Spleen (tissue), 11 donors: ENCODE results near the gene CROCC2. TPM values are rescaled to one million over a fixed set of nuclear protein-coding genes. Genes with fewer than 3 reads are reported as not detected.

ENCODE experiments used
- DNase-seq: peaks from one replicate; pipeline ENCODE4 v3.0.0-alpha.2; 2020
- H3K27ac ChIP-seq, 8 donors: fragments of 200-600 bp; sonication (generic) in 7 of 8; 1 replicate in 4 of 8; 2 replicates in 4 of 8; pipeline versions ENCODE4 v1.5.0 to v1.8.0; 2016 to 2021; ENCODE audit warnings: inconsistent platforms in 4 of 8, mild to moderate bottlenecking in 4 of 8, moderate library complexity in 1 of 8
- H3K27me3 ChIP-seq, 7 donors: fragments of 200-600 bp; sonication (generic) in 6 of 7; replicated peaks in 1 of 7; 1 replicate in 4 of 7; 2 replicates in 3 of 7; pipeline versions ENCODE4 v1.5.0 to v1.8.0; 2016 to 2021; ENCODE audit warnings: inconsistent platforms in 3 of 7, mild to moderate bottlenecking in 1 of 7
- H3K36me3 ChIP-seq, 6 donors: fragments of 200-600 bp; sonication (generic) in 5 of 6; 1 replicate in 4 of 6; 2 replicates in 2 of 6; pipeline versions ENCODE4 v1.5.0 to v1.8.0; 2016 to 2021; ENCODE audit warnings: inconsistent platforms in 2 of 6
- H3K4me1 ChIP-seq, 6 donors: fragments of 200-600 bp; sonication (generic) in 5 of 6; 1 replicate in 3 of 6; 2 replicates in 3 of 6; pipeline versions ENCODE4 v1.5.0 to v1.8.0; 2016 to 2021; ENCODE audit warnings: inconsistent platforms in 3 of 6
- H3K4me3 ChIP-seq, 8 donors: fragments of 200-600 bp; sonication (generic) in 7 of 8; 1 replicate in 4 of 8; 2 replicates in 4 of 8; pipeline versions ENCODE4 v1.5.0 to v1.8.0; 2016 to 2021; ENCODE audit warnings: inconsistent platforms in 4 of 8, mild to moderate bottlenecking in 4 of 8, moderate library complexity in 2 of 8
- H3K9me3 ChIP-seq, 8 donors: fragments of 200-600 bp; sonication (generic) in 7 of 8; 1 replicate in 4 of 8; 2 replicates in 4 of 8; pipeline versions ENCODE4 v1.5.0 to v1.8.0; 2016 to 2021; ENCODE audit warnings: inconsistent platforms in 4 of 8
- CTCF ChIP-seq, 11 experiments: fragments of 200-600 bp in 7 of 11; fragments of 450-650 bp in 4 of 11; sonication (generic) in 4 of 11; IDR thresholded peaks in 8 of 11; conservative IDR thresholded peaks in 3 of 11; 1 replicate in 7 of 11; 2 replicates in 4 of 11; pipeline versions ENCODE4 v1.4.0 to v1.8.0; 2016 to 2021; ENCODE audit warnings: antibody characterized with exemption in 11 of 11, inconsistent platforms in 4 of 11, mild to moderate bottlenecking in 1 of 11
- POLR2A ChIP-seq, 3 donors: fragments of 450-650 bp; IDR thresholded peaks; one replicate each; pipeline ENCODE4 v1.5.1; 2017; ENCODE audit warnings: antibody characterized with exemption in 3 of 3, mild to moderate bottlenecking in 1 of 3
- POLR2AphosphoS5 ChIP-seq, 3 donors: sonication (generic); formaldehyde crosslinking; IDR thresholded peaks; one replicate each; pipeline ENCODE4 v1.5.1; 2017; ENCODE audit warnings: antibody characterized with exemption in 3 of 3
- WGBS, 5 donors: extraction: QIAGEN DNeasy Blood & Tissue Kit in 3 of 5; methylation state at CpG; one replicate each; pipeline versions ENCODE4 v1.1.5 to v1.1.7; 2013 to 2018; 5-methylcytosine and 5-hydroxymethylcytosine counted together
- intact Hi-C: fragments of 100-400 bp; cut with DNase I; formaldehyde crosslinking; loops from one replicate; pipeline ENCODE4 v1.15.0; 2023; ENCODE audit warnings: low total_unique reads
- polyA plus RNA-seq, 3 donors: library from polyadenylated mRNA; stranded (reverse); fragments of 200-250 nt; gene quantifications; one replicate each; pipeline ENCODE4 v1.2.1, GENCODE V29; 2013
- total RNA-seq, 7 donors: library from RNA; depleted of rRNA in 3 of 7; stranded (reverse); fragments of >200 nt in 3 of 7; fragmentation: NEBNext Ultra II Directional in 4 of 7; extraction: Animal tissue kit (Norgen Biotek cat#: 25700) in 4 of 7; gene quantifications; one replicate each; pipeline versions ENCODE4 v1.1.0 to v1.2.1, GENCODE V29; 2016 to 2021
- donor health status: healthy with polysubstance abuse.
- donor health status: DM: no; HTN: no; CAD: no; lungs with moderate emphysema.
- donor health status: DM: no; HTN: no; CAD: no.
- donor health status: Bipolar disorder and iron deficiency.
- donor health status: healthy.
- donor health status: DM: no; HTN: no; CAD: no.
- donor health status: DM: yes; HTN: yes; CAD: no.

Gene CROCC2
- total and polyA plus RNA-seq, 10 donors = 0.04 to 3.6 (median 0.75) TPM

GRCh38 chr2:241002275-241003046 is 96.3 kb downstream of the CROCC2 start:
- no peak overlapping the region for H3K27ac ChIP-seq
- TF ChIP-seq CTCF (IDR thresholded peaks at IDR 0.05 in 8 of 11, conservative IDR thresholded peaks at IDR 0.05 in 3 of 11) (no peak), POLR2AphosphoS5 (IDR thresholded peaks at IDR 0.05) (no peak), POLR2A (IDR thresholded peaks at IDR 0.05) (no peak)
- WGBS, 5 donors = 77 to 89% (median 85%) methylated on average over 11 of the region's 11 CpGs
- H3K4me3 ChIP-seq = no peak overlapping the region
- H3K9me3 ChIP-seq = peaks cover 10 to 38% (median 34%) of the 10 kb centered on the region in 8 donors
- H3K36me3 ChIP-seq = peaks cover 0 to 17% (median 8%) of the 10 kb centered on the region in 6 donors
- DNase-seq = peak; percentile 24
- peaks cover 0 to 43% (median 20%) of the 10 kb centered on the region in 6 donors for H3K4me1 ChIP-seq
- H3K27me3 ChIP-seq = peaks cover 0 to 42% (median 13%) of the 10 kb centered on the region in 7 donors
- intact Hi-C loops = no loop called here

GRCh38 chr2:241003047-241003360 is 96.9 kb downstream of the CROCC2 start:
- Histone ChIP-seq H3K27ac (no peak overlapping the region), H3K9me3 (peaks cover 10 to 38% (median 34%) of the 10 kb centered on the region in 8 donors), H3K27me3 (peaks cover 0 to 42% (median 9%) of the 10 kb centered on the region in 7 donors), H3K4me1 (peaks cover 0 to 39% (median 16%) of the 10 kb centered on the region in 6 donors), H3K4me3 (no peak overlapping the region), H3K36me3 (peaks cover 0 to 17% (median 8%) of the 10 kb centered on the region in 6 donors)
- no peak for DNase-seq
- 95 to 100% (median 98%) methylated on average over 7 of the region's 7 CpGs for WGBS, 5 donors
- TF ChIP-seq POLR2A (IDR thresholded peaks at IDR 0.05) = no peak
- no peak for TF ChIP-seq CTCF (IDR thresholded peaks at IDR 0.05 in 8 of 11, conservative IDR thresholded peaks at IDR 0.05 in 3 of 11)
- TF ChIP-seq POLR2AphosphoS5 (IDR thresholded peaks at IDR 0.05) = no peak
- intact Hi-C loops = no loop called here

- Histone ChIP-seq H3K4me1 (peaks cover 0 to 39% (median 14%) of the 10 kb centered on the region in 6 donors), H3K27ac (no peak overlapping the region), H3K36me3 (peaks cover 0 to 17% (median 8%) of the 10 kb centered on the region in 6 donors), H3K4me3 (no peak overlapping the region), H3K9me3 (peaks cover 10 to 38% (median 34%) of the 10 kb centered on the region in 8 donors), H3K27me3 (peaks cover 0 to 42% (median 5%) of the 10 kb centered on the region in 7 donors)
- 80 to 98% (median 97%) methylated on average over 1 to 2 of the region's 2 CpGs; no CpG with 5 or more reads in 1 of the 5 donors for WGBS, 5 donors
- intact Hi-C loops = no loop called here
- TF ChIP-seq CTCF (IDR thresholded peaks at IDR 0.05 in 8 of 11, conservative IDR thresholded peaks at IDR 0.05 in 3 of 11) (no peak), POLR2A (IDR thresholded peaks at IDR 0.05) (no peak), POLR2AphosphoS5 (IDR thresholded peaks at IDR 0.05) (no peak)
- DNase-seq = peak; percentile 38
Observed at GRCh38 chr2:241003369-241003768, 97.2 kb downstream of the CROCC2 start.

GRCh38 chr2:241003830-241004564 is 97.9 kb downstream of the CROCC2 start:
- peaks cover under 1 to 45% (median 19%) of the 10 kb centered on the region in 6 donors for H3K4me1 ChIP-seq

More at GRCh38 chr2:241003830-241004564, 97.9 kb downstream of the CROCC2 start:
- TF ChIP-seq CTCF (IDR thresholded peaks at IDR 0.05 in 8 of 11, conservative IDR thresholded peaks at IDR 0.05 in 3 of 11) = no peak
- no peak for TF ChIP-seq POLR2AphosphoS5 (IDR thresholded peaks at IDR 0.05)
- no peak for TF ChIP-seq POLR2A (IDR thresholded peaks at IDR 0.05)
- H3K4me3 ChIP-seq = no peak overlapping the region
- intact Hi-C loops = no loop called here
- H3K9me3 ChIP-seq = peaks cover 10 to 38% (median 34%) of the 10 kb centered on the region in 8 donors
- DNase-seq = no peak
- H3K36me3 ChIP-seq = peaks cover 0 to 17% (median 8%) of the 10 kb centered on the region in 6 donors
- 82 to 100% (median 94%) methylated on average over 1 of the region's 1 CpG for WGBS, 5 donors
- peaks cover 0 to 39% (median 5%) of the 10 kb centered on the region in 7 donors for H3K27me3 ChIP-seq
- no peak overlapping the region for H3K27ac ChIP-seq
